Measurements from ENCODE around the gene RPS15.

Gene RPS15

DNA sequence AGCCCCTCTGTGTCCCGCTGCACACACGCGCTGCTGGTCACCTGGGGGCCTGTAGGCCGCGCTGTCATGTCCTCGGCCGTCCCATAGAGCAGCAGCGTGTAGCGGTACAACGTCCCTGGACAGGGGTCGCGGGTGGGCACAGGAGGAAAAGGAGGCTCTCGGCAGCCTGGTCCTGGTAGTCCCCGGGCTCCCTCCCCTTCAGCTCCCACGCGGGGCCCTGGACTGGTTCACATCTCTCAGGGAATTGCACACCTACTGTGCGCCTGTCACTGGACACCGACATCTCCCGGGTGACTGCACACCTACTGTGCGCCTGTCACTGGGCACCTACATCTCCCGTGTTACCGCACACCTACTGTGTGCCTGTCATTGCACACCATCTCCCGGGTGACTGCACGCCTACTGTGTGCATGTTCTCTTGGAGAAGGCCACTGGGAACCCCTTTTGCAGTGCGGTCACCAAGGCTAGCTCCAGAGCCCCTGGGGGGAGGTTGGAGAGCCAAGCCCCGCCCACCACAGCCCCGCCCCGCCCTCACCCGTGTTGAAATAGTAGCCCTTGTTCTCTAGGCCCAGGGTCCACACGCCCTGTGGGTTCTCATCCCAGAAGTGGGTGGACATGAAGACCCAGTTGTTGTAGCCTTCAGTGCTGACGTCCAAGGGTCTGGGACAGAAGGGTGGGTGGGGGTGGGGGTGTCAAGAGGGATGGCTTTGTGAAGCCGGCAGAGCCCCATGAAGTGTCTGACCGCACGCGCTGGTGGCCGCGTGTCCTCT, 44.4 kb downstream of the RPS15 start:
- Histone ChIP-seq H3K4me3 (no peak overlapping the region), H3K27ac (no peak overlapping the region), H3K9me3 (ENCODE audit: low read depth, low read length) (no peaks in the 10 kb centered on the region), H3K9ac (ENCODE audit: insufficient read length) (no peak overlapping the region), H3K36me3 (ENCODE audit: insufficient read depth, low read length) (no peaks in the 10 kb centered on the region)
- no peak for TF ChIP-seq FOXP2 (optimal IDR thresholded peaks at IDR 0.05; ENCODE audit: control extremely low read depth, extremely low read length, insufficient read depth)
- TF ChIP-seq EZH2 (IDR thresholded peaks at IDR 0.05) = no peak
- no peak for TF ChIP-seq POLR2AphosphoS5 (IDR thresholded peaks at IDR 0.05; ENCODE audit: borderline replicate concordance, low read depth, low read length)
- no peak for DNase-seq (ENCODE audit: low read depth, low spot score)

DNA sequence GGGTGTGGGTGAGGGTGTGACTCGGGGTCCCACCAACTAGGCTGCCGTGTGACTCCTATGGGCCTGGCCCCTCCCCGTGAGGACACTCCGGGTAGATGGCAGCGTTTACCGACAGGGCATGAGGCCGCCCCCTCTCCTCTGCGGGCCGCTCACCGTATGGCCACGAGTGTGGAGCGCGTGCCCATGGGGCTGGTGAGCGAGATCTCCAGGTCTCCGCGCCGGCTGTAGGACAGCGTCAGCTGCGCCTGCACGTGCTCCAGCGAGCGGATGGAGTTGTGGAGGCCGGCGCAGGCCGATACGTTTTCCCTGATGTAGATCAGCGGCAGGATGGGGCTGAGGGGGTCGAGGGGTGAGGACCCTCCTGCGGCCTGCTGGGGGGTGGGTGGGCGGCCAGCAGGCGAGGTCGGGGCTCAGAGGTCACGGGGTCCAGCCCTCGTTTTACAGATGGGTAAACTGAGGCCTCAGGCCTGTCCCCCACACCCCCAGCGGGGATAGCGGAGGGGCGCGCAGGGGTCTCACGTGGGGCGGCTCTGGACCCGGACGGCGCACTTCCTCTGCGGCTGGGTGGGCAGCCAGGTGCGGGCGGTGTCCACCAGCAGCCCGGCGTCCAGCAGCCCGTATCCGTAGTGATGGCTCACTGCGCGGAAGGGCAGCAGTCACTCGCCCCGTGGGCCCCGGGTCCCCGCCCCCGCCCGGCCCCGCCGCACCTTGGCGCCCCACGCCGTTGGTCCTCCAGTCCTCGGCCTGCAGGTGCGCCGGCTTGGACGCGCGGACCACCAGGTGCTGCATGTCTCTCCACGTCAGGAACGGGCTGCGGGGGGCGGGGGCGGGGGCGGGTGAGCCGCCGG, 45.2 kb downstream of the RPS15 start:
- no peaks in the 10 kb centered on the region for H3K36me3 ChIP-seq (ENCODE audit: insufficient read depth, low read length)
- TF ChIP-seq POLR2AphosphoS5 (IDR thresholded peaks at IDR 0.05; ENCODE audit: borderline replicate concordance, low read depth, low read length) (no peak), EZH2 (IDR thresholded peaks at IDR 0.05) (no peak), FOXP2 (optimal IDR thresholded peaks at IDR 0.05; ENCODE audit: control extremely low read depth, extremely low read length, insufficient read depth) (no peak)
- no peak for DNase-seq (ENCODE audit: low read depth, low spot score)
- H3K9me3 ChIP-seq (ENCODE audit: low read depth, low read length) = no peaks in the 10 kb centered on the region
- no peak overlapping the region for H3K9ac ChIP-seq (ENCODE audit: insufficient read length)
- no peak overlapping the region for H3K27ac ChIP-seq
- no peak overlapping the region for H3K4me3 ChIP-seq

DNA sequence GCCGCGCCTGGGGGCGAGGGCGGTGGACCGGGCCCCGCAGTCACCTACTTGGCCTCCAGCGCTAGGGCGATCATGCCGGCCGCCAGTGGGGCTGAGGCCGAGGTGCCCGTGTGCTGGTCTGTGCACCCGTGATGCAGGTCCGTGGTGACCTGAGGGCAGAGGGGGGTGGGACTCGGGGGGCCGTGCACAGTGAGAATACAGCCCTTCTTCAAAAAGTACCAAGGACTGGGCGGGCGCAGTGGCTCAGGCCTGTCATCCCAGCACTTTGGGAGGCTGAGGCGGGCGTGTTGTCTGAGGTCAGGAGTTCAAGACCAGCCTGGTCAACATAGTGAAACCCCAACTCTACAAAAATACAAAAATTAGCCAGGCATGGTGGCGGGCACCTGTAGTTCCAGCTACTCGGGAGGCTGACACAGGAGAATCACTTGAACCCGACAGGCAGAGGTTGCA, 45.8 kb downstream of the RPS15 start:
- DNase-seq (ENCODE audit: low read depth, low spot score) = no peak
- no peaks in the 10 kb centered on the region for H3K36me3 ChIP-seq (ENCODE audit: insufficient read depth, low read length)
- no peak overlapping the region for H3K9ac ChIP-seq (ENCODE audit: insufficient read length)
- no peaks in the 10 kb centered on the region for H3K9me3 ChIP-seq (ENCODE audit: low read depth, low read length)
- no peak overlapping the region for H3K27ac ChIP-seq
- no peak for TF ChIP-seq EZH2 (IDR thresholded peaks at IDR 0.05)
- TF ChIP-seq POLR2AphosphoS5 (IDR thresholded peaks at IDR 0.05; ENCODE audit: borderline replicate concordance, low read depth, low read length) = no peak
- TF ChIP-seq FOXP2 (optimal IDR thresholded peaks at IDR 0.05; ENCODE audit: control extremely low read depth, extremely low read length, insufficient read depth) = no peak
- H3K4me3 ChIP-seq = no peak overlapping the region

DNA sequence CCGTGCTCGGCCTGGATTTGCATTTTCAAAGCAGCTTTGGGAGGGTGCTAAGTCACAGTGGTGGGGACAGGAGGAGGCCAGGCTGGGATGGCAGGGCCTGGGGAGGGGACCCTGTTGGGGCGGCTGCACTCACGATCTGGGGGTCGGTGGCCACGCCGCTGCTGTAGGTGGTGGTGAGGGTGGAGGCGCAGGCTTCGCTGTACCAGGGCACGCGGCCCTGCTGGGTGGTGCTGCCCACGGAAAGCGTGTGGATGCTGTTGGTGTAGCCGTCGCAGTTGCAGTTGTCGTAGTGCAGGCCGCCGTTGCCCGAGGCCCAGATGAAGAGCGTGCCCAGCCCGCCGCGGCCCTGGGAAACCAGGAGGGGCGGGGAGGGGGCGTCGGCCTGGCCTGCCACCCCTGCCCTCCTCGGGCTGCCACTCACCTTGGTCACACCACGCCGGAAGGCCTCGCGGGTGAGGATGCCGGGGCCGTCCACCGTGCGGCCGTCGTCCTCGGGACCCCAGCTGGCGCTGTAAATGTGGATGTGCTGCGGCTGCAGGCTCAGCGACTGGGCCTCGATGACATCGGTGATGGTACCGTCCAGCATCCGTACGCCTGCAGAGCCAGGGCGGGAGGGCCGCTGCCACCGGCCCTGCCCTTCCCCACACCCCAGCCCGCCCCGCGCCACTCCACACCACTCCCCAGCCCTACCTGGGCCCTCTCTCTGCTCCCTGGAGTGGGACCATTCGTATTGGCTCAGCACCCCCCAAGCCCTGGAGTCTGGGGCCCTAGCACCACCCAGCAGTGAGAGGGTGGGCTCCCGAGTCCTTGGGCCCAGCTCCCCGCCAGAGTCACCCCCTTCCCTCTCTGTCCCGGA, 48.8 kb downstream of the RPS15 start:
- no peaks in the 10 kb centered on the region for H3K9me3 ChIP-seq (ENCODE audit: low read depth, low read length)
- H3K36me3 ChIP-seq (ENCODE audit: insufficient read depth, low read length) = no peaks in the 10 kb centered on the region
- H3K27ac ChIP-seq = no peak overlapping the region
- no peak for DNase-seq (ENCODE audit: low read depth, low spot score)
- H3K4me3 ChIP-seq = no peak overlapping the region
- H3K9ac ChIP-seq (ENCODE audit: insufficient read length) = no peak overlapping the region
- no peak for TF ChIP-seq FOXP2 (optimal IDR thresholded peaks at IDR 0.05; ENCODE audit: control extremely low read depth, extremely low read length, insufficient read depth)

DNA sequence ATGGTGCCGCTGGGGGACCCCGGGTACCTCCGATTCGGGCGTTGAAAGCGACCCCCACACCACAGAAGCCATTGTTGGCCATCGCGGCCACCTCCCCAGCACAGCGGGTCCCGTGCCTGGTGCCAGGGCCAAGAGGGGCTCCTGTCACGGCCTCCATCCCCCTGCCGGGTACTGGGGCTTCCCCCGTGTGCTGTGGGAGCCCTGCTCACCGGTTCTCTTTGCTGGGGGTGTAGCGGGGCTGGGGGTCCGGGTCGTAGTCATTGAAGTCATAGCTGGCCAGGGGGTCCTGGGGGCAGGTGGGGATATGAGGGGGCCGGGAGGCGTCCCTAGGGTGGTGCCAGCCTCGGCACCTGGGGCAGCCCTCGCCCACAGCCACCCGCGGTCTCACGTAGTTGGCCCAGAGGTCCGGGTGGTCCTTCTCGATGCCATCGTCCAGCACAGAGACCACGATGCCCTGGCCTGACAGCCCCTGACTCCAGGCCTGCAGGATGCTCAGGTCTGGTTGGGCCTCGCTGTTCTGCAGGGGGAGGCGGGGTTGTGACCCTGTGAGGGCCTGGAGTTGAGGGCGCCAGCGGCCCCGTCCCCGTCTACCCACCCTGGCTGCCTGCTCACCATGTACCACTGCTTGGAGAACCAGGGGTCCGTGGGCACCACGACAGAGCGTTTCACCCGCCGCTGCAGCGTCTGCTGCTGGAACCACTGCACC, 49.5 kb downstream of the RPS15 start:
- Histone ChIP-seq H3K9ac (ENCODE audit: insufficient read length) (no peak overlapping the region), H3K4me3 (no peak overlapping the region), H3K9me3 (ENCODE audit: low read depth, low read length) (no peaks in the 10 kb centered on the region), H3K27ac (no peak overlapping the region), H3K36me3 (ENCODE audit: insufficient read depth, low read length) (no peaks in the 10 kb centered on the region)
- TF ChIP-seq EZH2 (IDR thresholded peaks at IDR 0.05) (no peak), FOXP2 (optimal IDR thresholded peaks at IDR 0.05; ENCODE audit: control extremely low read depth, extremely low read length, insufficient read depth) (no peak), POLR2AphosphoS5 (IDR thresholded peaks at IDR 0.05; ENCODE audit: borderline replicate concordance, low read depth, low read length) (no peak)
- no peak for DNase-seq (ENCODE audit: low read depth, low spot score)

DNA sequence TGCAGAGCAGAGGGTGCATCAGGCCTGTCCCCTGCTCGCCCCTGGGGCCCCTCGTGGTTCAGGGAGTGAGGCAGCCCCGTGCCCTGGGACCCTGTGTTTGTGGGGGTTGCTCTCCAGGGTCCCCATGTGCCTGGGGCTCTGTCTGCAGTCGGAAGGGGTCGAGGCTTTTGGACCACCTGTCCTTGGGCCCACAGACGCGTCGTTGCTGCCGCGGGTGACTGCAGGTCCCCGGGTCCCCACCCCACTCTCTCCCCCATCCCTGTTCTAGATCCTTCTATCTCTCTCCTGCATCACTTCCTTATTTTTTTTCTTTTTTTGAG, 50.0 kb downstream of the RPS15 start:
- Histone ChIP-seq H3K27ac (no peak overlapping the region), H3K4me3 (no peak overlapping the region), H3K9me3 (ENCODE audit: low read depth, low read length) (no peaks in the 10 kb centered on the region), H3K36me3 (ENCODE audit: insufficient read depth, low read length) (no peaks in the 10 kb centered on the region), H3K9ac (ENCODE audit: insufficient read length) (no peak overlapping the region)
- DNase-seq (ENCODE audit: low read depth, low spot score) = no peak
- TF ChIP-seq EZH2 (IDR thresholded peaks at IDR 0.05) (no peak), FOXP2 (optimal IDR thresholded peaks at IDR 0.05; ENCODE audit: control extremely low read depth, extremely low read length, insufficient read depth) (no peak), POLR2AphosphoS5 (IDR thresholded peaks at IDR 0.05; ENCODE audit: borderline replicate concordance, low read depth, low read length) (no peak)

DNA sequence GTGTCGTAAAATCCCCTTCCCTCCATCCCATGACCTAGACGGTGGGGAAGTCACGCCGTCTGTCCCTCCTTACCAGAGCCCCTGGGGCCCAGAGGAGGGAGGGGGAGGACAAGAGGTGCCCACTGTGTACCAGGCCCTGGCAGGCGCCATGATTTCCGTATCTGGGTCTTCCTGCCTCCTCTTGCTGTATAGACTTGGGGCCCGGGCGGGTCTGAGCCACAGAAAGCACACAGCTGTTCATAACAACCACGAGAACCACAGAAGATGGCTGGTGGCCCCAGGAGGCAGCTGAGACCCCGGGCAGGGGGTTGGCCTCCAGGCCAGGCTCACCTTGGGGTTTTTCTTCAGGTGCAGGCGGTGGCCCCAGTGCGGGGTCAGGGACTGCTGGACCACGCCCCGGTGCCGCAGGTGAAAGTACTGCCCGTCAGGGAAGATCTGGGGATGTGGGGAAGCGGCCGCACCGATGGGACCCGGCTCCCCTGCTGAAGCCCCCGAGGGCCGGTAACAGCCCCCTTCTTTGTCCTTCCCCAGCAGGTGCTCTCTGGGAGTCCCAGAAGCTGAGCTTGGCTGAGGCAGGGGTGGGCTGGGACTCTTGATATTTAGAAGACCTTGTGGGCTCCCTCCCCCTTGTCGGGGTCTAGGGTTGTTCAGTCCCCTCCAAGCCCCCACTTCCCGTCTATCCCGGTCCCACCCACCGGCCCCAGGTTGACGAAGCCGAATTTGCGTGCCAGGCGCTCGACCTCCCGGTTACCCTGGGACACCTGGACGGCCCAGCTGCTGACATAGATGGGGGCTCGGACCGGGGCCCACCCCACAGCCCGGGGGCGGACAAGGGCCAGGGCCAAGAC, 51.5 kb downstream of the RPS15 start:
- Histone ChIP-seq H3K27ac (peak overlapping the region; percentile 22; the same call in 1 of the 2 replicates), H3K9ac (ENCODE audit: insufficient read length) (peak overlapping the region; percentile 82), H3K9me3 (ENCODE audit: low read depth, low read length) (no peaks in the 10 kb centered on the region), H3K4me3 (peak overlapping the region; percentile 88), H3K36me3 (ENCODE audit: insufficient read depth, low read length) (no peaks in the 10 kb centered on the region)
- DNase-seq (ENCODE audit: low read depth, low spot score) = no peak
- peak; percentile 61; the same call in 1 of the 2 replicates for TF ChIP-seq POLR2AphosphoS5 (IDR thresholded peaks at IDR 0.05; ENCODE audit: borderline replicate concordance, low read depth, low read length)
- TF ChIP-seq EZH2 (IDR thresholded peaks at IDR 0.05) = no peak

Measured in SK-N-MC (cell line).